ENCODE data around the gene CCDC158.
"Not testable (repeated sequence)": the region's sequence is repeated elsewhere in the genome, so short reads cannot be mapped to it uniquely, and the experiment has no call there.

Gene CCDC158

GRCh38 chr4:76420762-76421581, at the start of gene CCDC158:
Gene CCDC158, minus strand, starts transcription at chr4:76421141. Its CDS starts 17,934 bp downstream, at chr4:76403207.
- no peak for DNase-seq

- no peak for DNase-seq
These were observed 49.6 kb upstream of the CCDC158 start for GRCh38 chr4:76470532-76470931.

GRCh38 chr4:76470064-76470463, 49.1 kb upstream of the CCDC158 start:
- no peak for DNase-seq

- DNase-seq: no peak
These were observed 42.6 kb upstream of the CCDC158 start for GRCh38 chr4:76463568-76463967.

GRCh38 chr4:76459291-76459723, 38.4 kb upstream of the CCDC158 start:
- DNase-seq: no peak

- no peak for DNase-seq
These were observed 37.9 kb upstream of the CCDC158 start for GRCh38 chr4:76458825-76459224.

- DNase-seq: no peak
These were observed 37.4 kb upstream of the CCDC158 start for GRCh38 chr4:76458297-76458696.

GRCh38 chr4:76457885-76458284, 36.9 kb upstream of the CCDC158 start:
- no peak for DNase-seq

GRCh38 chr4:76454073-76454472, 33.1 kb upstream of the CCDC158 start:
- DNase-seq: not testable (repeated sequence)

GRCh38 chr4:76453232-76453631, 32.3 kb upstream of the CCDC158 start:
- DNase-seq: no peak

GRCh38 chr4:76449833-76450232, 28.9 kb upstream of the CCDC158 start:
- DNase-seq: no peak

- DNase-seq: no peak
These were observed 28.4 kb upstream of the CCDC158 start for GRCh38 chr4:76449362-76449767.

GRCh38 chr4:76448211-76448610, 27.3 kb upstream of the CCDC158 start:
- DNase-seq: no peak

GRCh38 chr4:76447393-76447851, 26.5 kb upstream of the CCDC158 start:
- DNase-seq: no peak

GRCh38 chr4:76445911-76446310, 25.0 kb upstream of the CCDC158 start:
- DNase-seq: no peak

GRCh38 chr4:76443376-76443775, 22.4 kb upstream of the CCDC158 start:
- no peak for DNase-seq

- no peak for DNase-seq
These were observed 21.9 kb upstream of the CCDC158 start for GRCh38 chr4:76442807-76443206.

- no peak for DNase-seq
These were observed 20.9 kb upstream of the CCDC158 start for GRCh38 chr4:76441881-76442280.

- DNase-seq: no peak
These were observed 18.6 kb upstream of the CCDC158 start for GRCh38 chr4:76439491-76439890.

- DNase-seq: no peak
These were observed 14.8 kb upstream of the CCDC158 start for GRCh38 chr4:76435528-76436319.

- no peak for DNase-seq
These were observed 14.1 kb upstream of the CCDC158 start, which contains the start of gene SHROOM3 for GRCh38 chr4:76434901-76435527. Gene SHROOM3, plus strand, starts transcription at chr4:76435229. Its CDS starts 824 bp downstream, at chr4:76436053.

GRCh38 chr4:76430519-76431388, 9.8 kb upstream of the CCDC158 start:
- peak; percentile 14 for DNase-seq

All from NCI-H1105 (cell line).